Neural progenitor cell (in vitro differentiated cells): Measurements from ENCODE around the gene HUS1. TPM values are rescaled to one million over a fixed set of nuclear protein-coding genes. Genes with fewer than 3 reads are reported as not detected.
A peak's percentile ranks its signal among the peaks of the same experiment; 100 is the strongest.

Experiments used
- DNase-seq: peaks from one replicate; pipeline ENCODE4 v3.0.0-alpha.2; 2016; ENCODE audit warnings: low spot score
- H2AFZ ChIP-seq: fragments of 200-600 bp; sonication (generic); replicated peaks from 2 replicates; pipeline ENCODE4 v1.6.1; 2016; ENCODE audit warnings: antibody characterized with exemption
- H3F3A ChIP-seq: fragments of 200-600 bp; sonication (generic); 2 replicates; pipeline ENCODE4 v1.6.1; 2016; ENCODE audit warnings: antibody characterized with exemption, low read depth
- H3K27ac ChIP-seq: fragments of 200-600 bp; sonication (generic); 2 replicates; pipeline ENCODE4 v1.5.1; 2016; ENCODE audit warnings: mild to moderate bottlenecking
- H3K27me3 ChIP-seq: fragments of 200-600 bp; sonication (generic); 2 replicates; pipeline ENCODE4 v1.6.1; 2016; ENCODE audit warnings: mild to moderate bottlenecking, moderate library complexity
- H3K36me3 ChIP-seq: fragments of 200-600 bp; sonication (generic); 2 replicates; pipeline ENCODE4 v1.5.1; 2016
- H3K4me1 ChIP-seq: fragments of 200-600 bp; sonication (generic); 2 replicates; pipeline ENCODE4 v1.6.1; 2016; ENCODE audit warnings: mixed run types
- H3K4me2 ChIP-seq: fragments of 200-600 bp; sonication (generic); 2 replicates; pipeline ENCODE4 v1.6.1; 2016
- H3K4me3 ChIP-seq: fragments of 200-600 bp; sonication (generic); 2 replicates; pipeline ENCODE4 v1.5.1; 2016
- H3K79me2 ChIP-seq: fragments of 200-600 bp; sonication (generic); 2 replicates; pipeline ENCODE4 v1.6.1; 2016; ENCODE audit warnings: low read depth
- H3K9ac ChIP-seq: fragments of 200-600 bp; sonication (generic); 2 replicates; pipeline ENCODE4 v1.6.1; 2016
- H3K9me3 ChIP-seq: fragments of 200-600 bp; sonication (generic); 2 replicates; pipeline ENCODE4 v1.5.1; 2016; ENCODE audit warnings: low read depth
- H4K20me1 ChIP-seq: fragments of 200-600 bp; sonication (generic); 2 replicates; pipeline ENCODE4 v1.6.1; 2016; ENCODE audit warnings: low read depth
- H3K27ac Mint-ChIP-seq: 3 replicates; pipeline ENCODE4 v1.8.0; 2021; ENCODE audit warnings: mixed read lengths
- H3K27me3 Mint-ChIP-seq: 2 replicates; pipeline ENCODE4 v1.8.0; 2022; ENCODE audit warnings: low read depth, mild to moderate bottlenecking, inconsistent platforms, moderate library complexity, mixed read lengths; ENCODE audit not compliant: insufficient read depth
- H3K36me3 Mint-ChIP-seq: 3 replicates; pipeline ENCODE4 v1.8.0; 2021; ENCODE audit warnings: mixed read lengths
- H3K4me1 Mint-ChIP-seq: 3 replicates; pipeline ENCODE4 v1.8.0; 2021; ENCODE audit warnings: mixed read lengths
- H3K4me3 Mint-ChIP-seq: 3 replicates; pipeline ENCODE4 v1.8.0; 2021; ENCODE audit warnings: mild to moderate bottlenecking, moderate library complexity, mixed read lengths
- H3K9me3 Mint-ChIP-seq: 3 replicates; pipeline ENCODE4 v1.8.0; 2020; ENCODE audit warnings: mixed read lengths
- EZH2 ChIP-seq: fragments of 200-600 bp; sonication (generic); IDR thresholded peaks from 2 replicates; pipeline ENCODE4 v1.6.1; 2017; ENCODE audit warnings: antibody characterized with exemption, mild to moderate bottlenecking, moderate library complexity
- EZH2phosphoT487 ChIP-seq: fragments of 200-600 bp; sonication (generic); IDR thresholded peaks from 2 replicates; pipeline ENCODE4 v1.6.1; 2017; ENCODE audit warnings: antibody characterized with exemption
- total RNA-seq: library from RNA; depleted of rRNA; stranded (reverse); fragments of >200 nt; gene quantifications from 2 replicates; pipeline ENCODE4 v1.2.3, GENCODE V29; 2015; ENCODE audit warnings: low replicate concordance
- TF ChIP-seq, protein P1 (sequence below): fragments of 200-600 bp; sonication (generic); IDR thresholded peaks from 2 replicates; pipeline ENCODE4 v1.5.1; 2017; ENCODE audit warnings: antibody characterized with exemption, mild to moderate bottlenecking

Gene HUS1
- total RNA-seq, 1 donor from 2014 or later = 48.7 TPM

DNA sequence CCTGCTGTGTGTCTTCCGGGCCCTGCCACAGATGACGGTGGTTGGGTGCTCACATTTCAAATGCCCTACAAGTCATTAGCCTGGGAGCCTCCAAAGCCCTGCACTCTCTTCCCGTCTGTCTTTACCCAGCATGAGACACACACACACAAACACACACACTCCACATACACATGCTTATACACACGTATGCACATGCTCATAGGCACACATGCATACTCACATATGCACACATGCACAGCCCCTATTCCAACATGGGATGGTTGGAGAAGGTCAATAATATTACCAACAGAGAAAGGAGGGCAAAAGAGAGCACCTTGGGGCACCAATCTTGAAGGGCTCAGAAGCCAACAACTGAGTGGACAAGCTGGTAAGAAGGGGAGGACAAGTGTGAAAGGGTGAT is 30.5 kb upstream of the HUS1 start:
- no peaks in the 10 kb centered on the region for H3K27me3 Mint-ChIP-seq
- no peak overlapping the region for H2AFZ ChIP-seq
- H3K4me3 ChIP-seq = no peak overlapping the region
- H3K36me3 ChIP-seq = no peaks in the 10 kb centered on the region
- no peaks in the 10 kb centered on the region for H3K9me3 Mint-ChIP-seq
- no peak overlapping the region for H3K27ac Mint-ChIP-seq
- H3K4me3 Mint-ChIP-seq = no peak overlapping the region
- H3F3A ChIP-seq = no peaks in the 10 kb centered on the region
- no peaks in the 10 kb centered on the region for H3K9me3 ChIP-seq
- no peak overlapping the region for H3K27ac ChIP-seq
- no peaks in the 10 kb centered on the region for H3K27me3 ChIP-seq
- H3K79me2 ChIP-seq = no peaks in the 10 kb centered on the region
- no peaks in the 10 kb centered on the region for H3K4me1 Mint-ChIP-seq
- TF ChIP-seq EZH2phosphoT487 (no peak), EZH2 (no peak)
- no peak for DNase-seq
- H3K4me1 ChIP-seq = peaks cover under 1% of the 10 kb centered on the region
- no peak overlapping the region for H3K4me2 ChIP-seq
- H3K9ac ChIP-seq = no peak overlapping the region
- H4K20me1 ChIP-seq = no peaks in the 10 kb centered on the region
- H3K36me3 Mint-ChIP-seq = no peaks in the 10 kb centered on the region

DNA sequence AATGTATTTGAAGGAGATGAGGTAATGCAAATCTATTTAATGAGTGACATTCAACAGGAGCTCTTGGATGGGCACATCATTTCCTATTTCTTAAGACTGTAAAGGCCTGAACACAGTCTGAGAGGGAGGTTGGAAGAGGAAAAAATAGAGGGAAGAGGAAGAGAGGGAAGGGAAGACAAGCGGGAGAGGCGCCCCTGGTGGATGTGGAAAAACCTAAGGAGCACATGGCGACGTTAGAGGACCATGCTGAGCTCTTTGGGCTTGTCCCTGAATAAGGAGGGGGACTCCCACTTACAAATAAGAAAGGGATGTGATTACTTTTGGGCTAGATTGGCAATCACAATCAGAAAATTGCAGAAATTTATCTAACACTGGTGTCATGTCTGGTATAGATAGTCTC is 29.8 kb upstream of the HUS1 start:
- Histone ChIP-seq H3K9ac (no peak overlapping the region), H4K20me1 (no peaks in the 10 kb centered on the region), H3F3A (no peaks in the 10 kb centered on the region), H3K36me3 (no peaks in the 10 kb centered on the region), H3K79me2 (no peaks in the 10 kb centered on the region), H3K9me3 (no peaks in the 10 kb centered on the region), H3K27me3 (no peaks in the 10 kb centered on the region), H3K4me3 (no peak overlapping the region), H3K4me2 (no peak overlapping the region), H3K27ac (no peak overlapping the region), H3K4me1 (peaks cover 7% of the 10 kb centered on the region), H2AFZ (no peak overlapping the region)
- DNase-seq = no peak
- Mint-ChIP-seq H3K27me3 (no peaks in the 10 kb centered on the region), H3K4me3 (no peak overlapping the region), H3K36me3 (no peaks in the 10 kb centered on the region), H3K4me1 (no peaks in the 10 kb centered on the region), H3K9me3 (no peaks in the 10 kb centered on the region), H3K27ac (no peak overlapping the region)
- TF ChIP-seq EZH2phosphoT487 (no peak), EZH2 (no peak)
- TF ChIP-seq, protein P1, sequence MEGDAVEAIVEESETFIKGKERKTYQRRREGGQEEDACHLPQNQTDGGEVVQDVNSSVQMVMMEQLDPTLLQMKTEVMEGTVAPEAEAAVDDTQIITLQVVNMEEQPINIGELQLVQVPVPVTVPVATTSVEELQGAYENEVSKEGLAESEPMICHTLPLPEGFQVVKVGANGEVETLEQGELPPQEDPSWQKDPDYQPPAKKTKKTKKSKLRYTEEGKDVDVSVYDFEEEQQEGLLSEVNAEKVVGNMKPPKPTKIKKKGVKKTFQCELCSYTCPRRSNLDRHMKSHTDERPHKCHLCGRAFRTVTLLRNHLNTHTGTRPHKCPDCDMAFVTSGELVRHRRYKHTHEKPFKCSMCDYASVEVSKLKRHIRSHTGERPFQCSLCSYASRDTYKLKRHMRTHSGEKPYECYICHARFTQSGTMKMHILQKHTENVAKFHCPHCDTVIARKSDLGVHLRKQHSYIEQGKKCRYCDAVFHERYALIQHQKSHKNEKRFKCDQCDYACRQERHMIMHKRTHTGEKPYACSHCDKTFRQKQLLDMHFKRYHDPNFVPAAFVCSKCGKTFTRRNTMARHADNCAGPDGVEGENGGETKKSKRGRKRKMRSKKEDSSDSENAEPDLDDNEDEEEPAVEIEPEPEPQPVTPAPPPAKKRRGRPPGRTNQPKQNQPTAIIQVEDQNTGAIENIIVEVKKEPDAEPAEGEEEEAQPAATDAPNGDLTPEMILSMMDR = no peak

DNA sequence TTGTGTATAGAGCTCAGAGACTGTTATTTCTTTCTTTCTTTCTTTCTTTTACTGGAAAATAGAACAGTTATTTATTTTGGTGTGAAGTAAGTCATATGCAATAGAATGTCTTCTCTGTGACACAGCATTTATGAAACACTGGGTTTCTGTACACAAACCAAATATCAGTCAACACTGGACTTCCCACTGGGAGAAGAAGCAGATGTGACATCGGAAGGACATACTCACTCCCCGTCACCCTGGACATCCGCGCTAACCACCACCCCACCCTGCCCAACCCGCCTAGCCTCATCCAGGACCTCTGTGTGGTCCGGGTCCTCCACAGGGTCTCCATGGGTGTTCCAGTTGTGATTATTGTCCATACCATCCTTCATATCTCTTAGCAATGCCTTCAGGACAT is 27.5 kb upstream of the HUS1 start:
- no peaks in the 10 kb centered on the region for H3K27me3 Mint-ChIP-seq
- TF ChIP-seq, protein P1 = no peak
- TF ChIP-seq EZH2 (no peak), EZH2phosphoT487 (no peak)
- H3K4me2 ChIP-seq = no peak overlapping the region
- no peak overlapping the region for H2AFZ ChIP-seq
- H3K36me3 Mint-ChIP-seq = no peaks in the 10 kb centered on the region
- no peak overlapping the region for H3K27ac ChIP-seq
- H3K27me3 ChIP-seq = no peaks in the 10 kb centered on the region
- peaks cover 9% of the 10 kb centered on the region for H3K9me3 Mint-ChIP-seq
- H3K4me3 Mint-ChIP-seq = no peak overlapping the region
- peaks cover 7% of the 10 kb centered on the region for H3K4me1 ChIP-seq
- H3F3A ChIP-seq = no peaks in the 10 kb centered on the region
- no peaks in the 10 kb centered on the region for H3K9me3 ChIP-seq
- no peak overlapping the region for H3K27ac Mint-ChIP-seq
- H4K20me1 ChIP-seq = no peaks in the 10 kb centered on the region
- H3K36me3 ChIP-seq = no peaks in the 10 kb centered on the region
- no peak overlapping the region for H3K4me3 ChIP-seq
- no peak overlapping the region for H3K9ac ChIP-seq
- no peaks in the 10 kb centered on the region for H3K79me2 ChIP-seq
- H3K4me1 Mint-ChIP-seq = no peaks in the 10 kb centered on the region
- no peak for DNase-seq

DNA sequence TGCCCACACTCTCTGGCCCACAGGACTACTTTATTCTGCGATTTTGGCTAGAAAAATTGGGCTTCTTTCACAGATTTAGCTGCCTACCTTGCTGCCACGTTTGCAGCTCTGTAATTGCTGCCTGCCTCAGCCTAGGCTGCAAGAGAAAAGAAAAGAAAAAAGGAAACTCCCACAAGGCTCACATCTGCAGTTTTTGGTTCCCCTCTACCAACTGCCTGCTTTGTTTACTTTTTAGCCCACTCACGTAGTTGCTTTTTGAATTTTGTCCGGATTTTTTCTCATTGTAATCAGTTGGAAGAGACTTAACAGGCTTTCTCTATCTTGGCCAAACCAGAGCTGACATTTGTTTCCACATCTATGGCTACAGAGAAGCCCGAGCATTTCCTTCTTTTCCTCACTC is 25.2 kb upstream of the HUS1 start:
- DNase-seq = no peak
- no peak overlapping the region for H3K4me3 ChIP-seq
- no peaks in the 10 kb centered on the region for H3F3A ChIP-seq
- H3K4me2 ChIP-seq = no peak overlapping the region
- H3K27me3 ChIP-seq = no peaks in the 10 kb centered on the region
- Mint-ChIP-seq H3K36me3 (no peaks in the 10 kb centered on the region), H3K27me3 (no peaks in the 10 kb centered on the region), H3K27ac (no peak overlapping the region), H3K9me3 (peaks cover 9% of the 10 kb centered on the region), H3K4me1 (no peaks in the 10 kb centered on the region), H3K4me3 (no peak overlapping the region)
- TF ChIP-seq EZH2 = no peak
- TF ChIP-seq, protein P1 = no peak
- no peak for TF ChIP-seq EZH2phosphoT487
- peak overlapping the region; percentile 96 for H2AFZ ChIP-seq
- no peaks in the 10 kb centered on the region for H3K9me3 ChIP-seq
- H3K27ac ChIP-seq = no peak overlapping the region
- peaks cover 7% of the 10 kb centered on the region for H3K4me1 ChIP-seq
- H3K9ac ChIP-seq = no peak overlapping the region
- H3K79me2 ChIP-seq = no peaks in the 10 kb centered on the region
- no peaks in the 10 kb centered on the region for H4K20me1 ChIP-seq
- no peaks in the 10 kb centered on the region for H3K36me3 ChIP-seq
